ENCODE measurements around the gene FKBP5. TPM values are rescaled to one million over a fixed set of nuclear protein-coding genes. Genes with fewer than 3 reads are reported as not detected.

Gene FKBP5
- total and polyA plus RNA-seq, 2 experiments from 2014 or later, result 73.6 to 254 TPM

DNA sequence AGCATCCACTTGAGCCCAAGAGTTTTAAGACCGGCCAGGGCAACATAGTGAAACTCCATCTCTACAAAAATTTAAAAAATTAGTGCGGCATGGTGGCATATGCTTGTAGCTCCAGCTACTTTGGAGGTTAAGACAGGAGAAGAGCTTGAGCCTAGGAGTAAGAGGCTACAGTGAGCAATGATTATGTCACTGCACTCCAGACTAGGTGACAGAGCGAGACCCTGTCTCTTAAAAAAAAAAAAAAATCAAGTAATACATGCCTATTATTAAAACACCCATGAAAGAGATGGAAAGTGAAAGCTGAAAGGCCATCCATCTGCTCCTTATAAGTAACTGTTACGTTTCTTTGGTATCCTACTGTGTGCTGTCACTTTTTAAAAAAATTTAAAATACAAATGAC is 66.4 kb downstream of the FKBP5 start:
- H3K36me3 ChIP-seq (replicated peaks; ENCODE audit: insufficient read depth, low read depth), result no peaks in the 10 kb centered on the region
- TF ChIP-seq, protein P1, sequence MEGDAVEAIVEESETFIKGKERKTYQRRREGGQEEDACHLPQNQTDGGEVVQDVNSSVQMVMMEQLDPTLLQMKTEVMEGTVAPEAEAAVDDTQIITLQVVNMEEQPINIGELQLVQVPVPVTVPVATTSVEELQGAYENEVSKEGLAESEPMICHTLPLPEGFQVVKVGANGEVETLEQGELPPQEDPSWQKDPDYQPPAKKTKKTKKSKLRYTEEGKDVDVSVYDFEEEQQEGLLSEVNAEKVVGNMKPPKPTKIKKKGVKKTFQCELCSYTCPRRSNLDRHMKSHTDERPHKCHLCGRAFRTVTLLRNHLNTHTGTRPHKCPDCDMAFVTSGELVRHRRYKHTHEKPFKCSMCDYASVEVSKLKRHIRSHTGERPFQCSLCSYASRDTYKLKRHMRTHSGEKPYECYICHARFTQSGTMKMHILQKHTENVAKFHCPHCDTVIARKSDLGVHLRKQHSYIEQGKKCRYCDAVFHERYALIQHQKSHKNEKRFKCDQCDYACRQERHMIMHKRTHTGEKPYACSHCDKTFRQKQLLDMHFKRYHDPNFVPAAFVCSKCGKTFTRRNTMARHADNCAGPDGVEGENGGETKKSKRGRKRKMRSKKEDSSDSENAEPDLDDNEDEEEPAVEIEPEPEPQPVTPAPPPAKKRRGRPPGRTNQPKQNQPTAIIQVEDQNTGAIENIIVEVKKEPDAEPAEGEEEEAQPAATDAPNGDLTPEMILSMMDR (IDR thresholded peaks at IDR 0.05; ENCODE audit: poor library complexity), result no peak
- H3K4me2 ChIP-seq, result no peak overlapping the region
- H4K20me1 ChIP-seq (ENCODE audit: insufficient read depth, poor library complexity, severe bottlenecking), result no peaks in the 10 kb centered on the region
- H3K4me3 ChIP-seq, result no peak overlapping the region
- no peak for DNase-seq (ENCODE audit: low spot score)
- H3K4me1 ChIP-seq (ENCODE audit: insufficient read depth), result no peaks in the 10 kb centered on the region
- no peak overlapping the region for H3K27ac ChIP-seq
- no peaks in the 10 kb centered on the region for H3K79me2 ChIP-seq
- H3K9me3 ChIP-seq (ENCODE audit: low read depth), result no peaks in the 10 kb centered on the region
- WGBS (ENCODE audit: low lambda C conversion rate, missing lambda C conversion rate), result 99% methylated on average over 4 of the region's 4 CpGs
- no peaks in the 10 kb centered on the region for H3K27me3 ChIP-seq
- no peak overlapping the region for H2AFZ ChIP-seq
- no peaks in the 10 kb centered on the region for H3K9me2 ChIP-seq (replicated peaks; ENCODE audit: insufficient read depth)

- H3K4me3 ChIP-seq, result no peak overlapping the region
- no peak overlapping the region for H3K27ac ChIP-seq
- no peaks in the 10 kb centered on the region for H3K36me3 ChIP-seq (replicated peaks; ENCODE audit: insufficient read depth, low read depth)
- DNase-seq (ENCODE audit: low spot score), result no peak
- H3K4me1 ChIP-seq (ENCODE audit: insufficient read depth), result no peaks in the 10 kb centered on the region
- H4K20me1 ChIP-seq (ENCODE audit: insufficient read depth, poor library complexity, severe bottlenecking), result no peaks in the 10 kb centered on the region
- H3K9me2 ChIP-seq (replicated peaks; ENCODE audit: insufficient read depth), result no peaks in the 10 kb centered on the region
- no peak for TF ChIP-seq EZH2 (IDR thresholded peaks at IDR 0.05; ENCODE audit: borderline replicate concordance)
- TF ChIP-seq, protein P1 (IDR thresholded peaks at IDR 0.05; ENCODE audit: poor library complexity), result no peak
- TF ChIP-seq EZH2phosphoT487 (IDR thresholded peaks at IDR 0.05; ENCODE audit: low read depth, severe bottlenecking, unreplicated experiment), result no peak
- no peaks in the 10 kb centered on the region for H3K79me2 ChIP-seq
- 90% methylated on average over 1 of the region's 1 CpG for WGBS (ENCODE audit: low lambda C conversion rate, missing lambda C conversion rate)
- no peak overlapping the region for H2AFZ ChIP-seq
- H3K27me3 ChIP-seq, result no peaks in the 10 kb centered on the region
- no peaks in the 10 kb centered on the region for H3K9me3 ChIP-seq (ENCODE audit: low read depth)
- no peak overlapping the region for H3K4me2 ChIP-seq
These were observed 68.0 kb downstream of the FKBP5 start for GRCh38 chr6:35620706-35621105.

DNA sequence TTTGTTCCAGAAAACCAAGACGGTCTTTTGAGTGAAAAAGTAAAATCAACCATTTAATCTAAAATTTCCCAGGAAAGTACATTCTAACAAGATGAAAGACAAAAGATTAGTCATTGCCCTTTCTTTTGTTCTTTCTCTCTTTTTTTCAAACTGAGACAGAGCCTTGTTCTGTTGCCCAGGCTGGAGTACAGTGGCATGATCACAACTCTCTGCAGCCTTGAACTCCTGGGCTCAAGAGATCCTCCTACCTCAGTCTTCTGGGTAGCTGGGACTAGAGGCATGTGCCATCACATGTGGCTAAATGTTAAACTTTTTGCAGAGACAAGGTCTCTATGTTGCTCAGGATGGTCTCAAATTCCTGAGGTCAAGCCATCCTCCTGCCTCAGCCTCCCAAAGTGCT is 75.0 kb downstream of the FKBP5 start:
- WGBS (ENCODE audit: low lambda C conversion rate, missing lambda C conversion rate), result 100% methylated on average over 1 of the region's 1 CpG
- H3K4me1 ChIP-seq (ENCODE audit: insufficient read depth), result no peaks in the 10 kb centered on the region
- H3K36me3 ChIP-seq (replicated peaks; ENCODE audit: insufficient read depth, low read depth), result no peaks in the 10 kb centered on the region
- DNase-seq (ENCODE audit: low spot score), result no peak
- H2AFZ ChIP-seq, result no peak overlapping the region
- H3K4me3 ChIP-seq, result no peak overlapping the region
- H3K9me2 ChIP-seq (replicated peaks; ENCODE audit: insufficient read depth), result no peaks in the 10 kb centered on the region
- no peaks in the 10 kb centered on the region for H3K79me2 ChIP-seq
- H3K27ac ChIP-seq, result no peak overlapping the region
- H4K20me1 ChIP-seq (ENCODE audit: insufficient read depth, poor library complexity, severe bottlenecking), result no peaks in the 10 kb centered on the region
- H3K27me3 ChIP-seq, result no peaks in the 10 kb centered on the region
- TF ChIP-seq, protein P1 (IDR thresholded peaks at IDR 0.05; ENCODE audit: poor library complexity), result no peak
- TF ChIP-seq EZH2 (IDR thresholded peaks at IDR 0.05; ENCODE audit: borderline replicate concordance) (no peak), EZH2phosphoT487 (IDR thresholded peaks at IDR 0.05; ENCODE audit: low read depth, severe bottlenecking, unreplicated experiment) (no peak)
- no peaks in the 10 kb centered on the region for H3K9me3 ChIP-seq (ENCODE audit: low read depth)
- H3K4me2 ChIP-seq, result no peak overlapping the region

DNA sequence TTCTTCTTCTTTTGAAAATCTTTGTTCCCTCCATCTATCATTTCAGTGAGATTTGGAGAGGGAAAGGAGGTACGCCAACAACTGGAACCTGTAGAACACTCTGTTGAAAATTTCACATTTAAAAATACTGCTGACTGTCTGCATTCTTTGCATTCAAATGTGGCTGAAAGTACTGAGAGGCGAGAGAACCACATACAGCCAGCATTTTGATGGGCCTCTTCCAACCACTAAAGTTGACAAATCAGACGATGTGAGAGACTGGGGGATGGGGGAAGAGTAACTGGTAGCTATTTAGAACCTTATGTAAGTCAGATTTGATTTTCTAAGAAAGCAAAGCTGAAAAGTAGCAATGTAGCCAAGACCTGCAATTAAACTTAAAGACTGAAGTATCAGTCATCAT is 77.5 kb downstream of the FKBP5 start:
- H3K4me3 ChIP-seq, result no peak overlapping the region
- no peaks in the 10 kb centered on the region for H3K79me2 ChIP-seq
- H3K27me3 ChIP-seq, result no peaks in the 10 kb centered on the region
- H2AFZ ChIP-seq, result no peak overlapping the region
- H3K27ac ChIP-seq, result peak overlapping the region; percentile 0
- no peaks in the 10 kb centered on the region for H3K9me2 ChIP-seq (replicated peaks; ENCODE audit: insufficient read depth)
- H3K9me3 ChIP-seq (ENCODE audit: low read depth), result no peaks in the 10 kb centered on the region
- H3K36me3 ChIP-seq (replicated peaks; ENCODE audit: insufficient read depth, low read depth), result no peaks in the 10 kb centered on the region
- 54% methylated on average over 3 of the region's 3 CpGs for WGBS (ENCODE audit: low lambda C conversion rate, missing lambda C conversion rate)
- H3K4me2 ChIP-seq, result no peak overlapping the region
- peak; percentile 24 for DNase-seq (ENCODE audit: low spot score)
- no peaks in the 10 kb centered on the region for H4K20me1 ChIP-seq (ENCODE audit: insufficient read depth, poor library complexity, severe bottlenecking)
- no peaks in the 10 kb centered on the region for H3K4me1 ChIP-seq (ENCODE audit: insufficient read depth)
- TF ChIP-seq EZH2phosphoT487 (IDR thresholded peaks at IDR 0.05; ENCODE audit: low read depth, severe bottlenecking, unreplicated experiment) (no peak), EZH2 (IDR thresholded peaks at IDR 0.05; ENCODE audit: borderline replicate concordance) (no peak)
- TF ChIP-seq, protein P1 (IDR thresholded peaks at IDR 0.05; ENCODE audit: poor library complexity), result no peak
